LNCAP (cell line): ENCODE data around the gene NIM1K.

ENCODE experiments used
- TF ChIP-seq, protein P1 (sequence below): fragments of 450-650 bp; IDR thresholded peaks from 2 replicates; pipeline ENCODE4 v1.5.1; 2017; ENCODE audit warnings: mild to moderate bottlenecking

Gene NIM1K

DNA sequence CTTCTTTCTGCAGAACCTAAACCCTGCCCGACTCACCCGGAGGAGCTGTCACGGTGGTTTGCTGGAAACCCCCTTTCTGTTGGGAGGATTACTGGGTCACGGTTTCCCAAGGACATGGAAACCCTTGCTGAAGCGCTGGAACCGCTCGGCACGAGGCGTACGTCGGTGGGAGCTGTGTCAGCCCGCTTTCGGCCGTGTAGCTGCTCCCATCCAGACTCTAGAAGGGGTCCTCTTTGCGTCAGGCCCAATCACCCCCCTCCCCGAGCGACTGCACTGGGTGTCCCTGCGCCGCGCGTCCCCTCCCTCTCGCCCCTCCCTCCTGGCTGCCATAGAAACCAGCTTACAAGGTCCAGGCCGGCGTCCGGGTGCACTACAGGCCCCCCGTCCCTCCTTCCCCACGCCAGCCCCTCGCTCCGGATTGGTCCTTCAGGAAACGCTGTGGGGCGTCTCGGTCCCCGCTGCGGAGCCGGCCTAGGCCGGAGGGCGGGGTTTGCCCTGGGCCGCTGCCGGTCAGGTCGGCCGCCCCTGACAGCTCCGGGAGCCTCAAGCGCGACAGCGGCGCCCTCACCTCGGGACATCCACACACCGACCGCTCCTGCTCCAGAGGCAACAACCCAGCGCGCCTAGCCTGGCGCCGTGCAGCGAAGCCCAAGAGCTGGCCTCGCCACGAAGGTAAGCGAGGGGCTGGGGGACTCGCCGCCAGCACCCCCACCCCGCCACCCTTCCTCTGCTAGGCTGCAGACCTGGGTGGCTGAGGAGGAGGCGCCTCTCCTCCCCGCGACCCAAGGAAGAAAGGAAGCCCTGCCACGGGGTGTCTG lies at the start of gene NIM1K:
TSS of gene NIM1K (plus strand) at position 486 of the 818 bp plus-strand sequence. CDS start 53,551 bp downstream, outside the sequence.
- TF ChIP-seq, protein P1, sequence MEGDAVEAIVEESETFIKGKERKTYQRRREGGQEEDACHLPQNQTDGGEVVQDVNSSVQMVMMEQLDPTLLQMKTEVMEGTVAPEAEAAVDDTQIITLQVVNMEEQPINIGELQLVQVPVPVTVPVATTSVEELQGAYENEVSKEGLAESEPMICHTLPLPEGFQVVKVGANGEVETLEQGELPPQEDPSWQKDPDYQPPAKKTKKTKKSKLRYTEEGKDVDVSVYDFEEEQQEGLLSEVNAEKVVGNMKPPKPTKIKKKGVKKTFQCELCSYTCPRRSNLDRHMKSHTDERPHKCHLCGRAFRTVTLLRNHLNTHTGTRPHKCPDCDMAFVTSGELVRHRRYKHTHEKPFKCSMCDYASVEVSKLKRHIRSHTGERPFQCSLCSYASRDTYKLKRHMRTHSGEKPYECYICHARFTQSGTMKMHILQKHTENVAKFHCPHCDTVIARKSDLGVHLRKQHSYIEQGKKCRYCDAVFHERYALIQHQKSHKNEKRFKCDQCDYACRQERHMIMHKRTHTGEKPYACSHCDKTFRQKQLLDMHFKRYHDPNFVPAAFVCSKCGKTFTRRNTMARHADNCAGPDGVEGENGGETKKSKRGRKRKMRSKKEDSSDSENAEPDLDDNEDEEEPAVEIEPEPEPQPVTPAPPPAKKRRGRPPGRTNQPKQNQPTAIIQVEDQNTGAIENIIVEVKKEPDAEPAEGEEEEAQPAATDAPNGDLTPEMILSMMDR, result no peak

DNA sequence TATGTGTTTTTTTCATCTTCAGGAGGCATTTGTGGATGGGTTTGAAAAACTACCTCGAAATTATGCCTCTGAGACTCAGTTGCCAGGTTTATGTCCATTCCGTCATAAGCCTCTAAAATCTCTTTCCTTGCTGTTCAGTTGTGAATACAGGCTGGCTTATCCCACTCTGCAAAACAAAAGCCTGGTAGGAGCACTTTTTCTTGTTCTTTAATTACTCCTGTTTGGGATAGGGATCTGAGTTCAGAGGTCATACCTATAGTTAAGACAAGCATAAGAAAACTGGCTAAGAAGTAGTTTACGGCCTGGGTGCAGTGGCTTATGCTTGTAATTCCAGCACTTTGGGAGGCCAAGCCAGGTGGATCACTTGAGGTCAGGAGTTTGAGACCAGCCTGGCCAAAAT lies 47.0 kb upstream of the NIM1K start:
- TF ChIP-seq, protein P1, result no peak

DNA sequence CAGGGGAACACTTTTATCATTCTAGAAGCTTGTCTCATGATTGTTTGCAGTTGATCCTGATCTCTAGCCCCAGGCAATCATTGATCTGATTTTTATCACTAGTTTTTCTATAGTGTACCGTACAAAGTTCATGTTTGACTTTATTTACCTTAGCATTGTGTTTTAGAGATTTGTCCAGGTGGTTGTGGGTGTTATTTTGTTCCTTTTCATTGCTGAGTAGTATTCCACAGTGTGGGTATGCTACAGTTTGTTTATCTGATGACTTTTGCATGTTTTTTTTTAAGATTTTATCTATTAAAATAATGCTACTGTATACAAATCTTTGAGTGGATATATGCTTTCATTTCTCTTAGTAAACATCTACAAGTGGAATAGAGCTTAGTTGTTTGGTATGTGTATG lies 45.1 kb upstream of the NIM1K start:
- TF ChIP-seq, protein P1, result no peak

DNA sequence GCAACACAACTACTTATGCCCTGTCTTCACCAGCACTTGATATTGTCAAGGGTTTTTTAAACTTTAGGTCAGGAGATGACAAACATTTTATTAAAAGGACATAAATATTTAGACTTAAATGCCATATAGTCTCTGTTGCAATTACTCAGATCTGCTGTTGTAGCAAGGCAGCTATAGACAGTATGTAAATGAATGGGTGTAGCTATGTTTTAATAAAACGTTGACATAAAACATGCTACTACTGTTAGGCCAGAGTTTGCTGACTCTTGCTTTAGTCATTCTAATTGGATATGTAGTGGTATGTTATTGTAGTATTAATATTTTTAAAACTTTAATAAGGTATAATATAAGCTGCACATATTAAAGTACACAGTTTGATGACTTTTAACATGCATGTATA lies 43.6 kb upstream of the NIM1K start:
- TF ChIP-seq, protein P1, result no peak

DNA sequence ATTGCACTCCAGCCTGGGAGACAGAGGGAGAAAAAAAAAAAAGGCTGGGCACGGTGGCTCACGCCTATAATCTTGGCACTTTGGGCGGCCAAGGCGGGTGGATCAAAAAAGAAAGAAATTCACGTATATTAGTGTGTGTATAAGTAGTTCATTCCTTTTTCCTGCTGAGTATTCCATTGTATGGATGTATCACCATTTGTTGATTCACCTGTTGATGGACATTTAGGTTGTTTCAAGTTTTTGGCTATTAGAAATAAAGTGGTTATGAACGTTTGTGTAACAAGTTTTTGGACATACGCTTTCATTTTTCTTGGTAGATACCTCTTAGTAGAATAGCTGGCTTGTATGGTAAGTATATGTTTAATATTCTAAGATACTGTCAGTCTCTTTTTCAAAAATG lies 42.8 kb upstream of the NIM1K start:
- TF ChIP-seq, protein P1, result no peak

DNA sequence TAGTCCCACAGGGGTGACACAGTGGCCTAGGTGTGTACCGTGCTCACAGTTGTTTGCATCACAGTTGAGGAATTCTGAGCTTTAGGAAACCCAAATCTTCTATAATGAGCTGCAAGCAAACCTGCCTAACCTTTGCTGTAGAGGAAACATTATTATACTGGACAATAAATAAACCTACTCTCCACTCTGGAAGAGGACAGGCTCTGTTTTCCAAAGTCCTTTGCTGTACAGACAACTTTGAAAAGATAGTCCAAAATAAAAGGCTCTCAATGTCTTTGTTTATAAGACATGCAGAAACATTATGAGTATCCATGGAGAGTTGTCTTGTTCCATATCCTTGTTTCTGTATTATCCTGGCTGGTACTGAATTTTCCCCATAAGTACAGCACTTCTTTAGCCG lies 42.0 kb upstream of the NIM1K start:
- TF ChIP-seq, protein P1, result no peak

DNA sequence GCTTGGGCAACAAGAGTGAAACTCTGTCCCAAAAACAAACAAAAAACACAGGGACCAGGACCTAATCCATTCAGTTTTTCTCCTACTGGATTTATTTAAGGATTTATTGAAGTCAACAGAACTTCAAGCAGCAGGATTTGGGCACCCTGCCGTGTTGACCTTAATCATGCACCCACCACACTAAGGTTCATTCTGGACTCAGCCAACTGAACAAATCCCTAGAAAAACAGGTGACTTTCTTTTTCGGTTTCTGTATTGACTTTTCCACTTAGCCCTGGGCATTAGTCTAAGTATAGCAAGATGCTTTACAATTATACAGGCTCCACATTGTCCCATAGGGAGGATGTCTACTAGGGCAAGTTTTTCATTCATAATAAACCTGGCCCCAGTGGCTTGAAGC lies 41.3 kb upstream of the NIM1K start:
- TF ChIP-seq, protein P1, result no peak

DNA sequence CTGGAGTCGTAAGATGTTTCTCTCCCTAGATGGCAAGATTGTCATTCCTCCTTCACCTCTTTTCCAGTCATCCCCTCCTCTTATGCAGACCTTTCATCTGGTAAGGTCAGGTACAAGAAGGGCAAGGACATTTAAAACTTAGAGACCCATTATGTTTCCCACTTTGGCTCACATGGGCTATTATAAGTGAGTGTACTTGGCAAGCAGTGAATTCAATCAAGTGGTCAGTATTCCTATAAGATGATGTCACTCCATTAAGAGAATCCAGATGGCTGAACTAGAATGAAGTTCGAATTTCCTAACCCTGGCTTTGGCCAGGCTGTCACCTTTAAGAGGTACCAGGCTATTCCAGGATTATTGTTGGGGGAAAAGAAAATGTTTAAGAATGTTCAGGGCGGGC lies 39.1 kb upstream of the NIM1K start:
- TF ChIP-seq, protein P1, result no peak
